WTC11 (cell line): ENCODE results near the gene ABCB1. TPM values are rescaled to one million over a fixed set of nuclear protein-coding genes. Genes with fewer than 3 reads are reported as not detected.

Source experiments
- ATAC-seq: fragments of 200-7000 bp; cut with Tn5 transposase; 2 replicates; pipeline ENCODE4 v1.10.0; 2021; ENCODE audit warnings: mild to moderate bottlenecking, moderate library complexity
- CTCF ChIA-PET: fragments of 300-600 bp; sonication (Branson Sonifier 250); formaldehyde crosslinking; loops from one replicate; lab custom pipeline; 2021; ENCODE audit warnings: antibody characterized with exemption; lab: Charles Lee
- POLR2A ChIA-PET: fragments of 350-600 bp; sonication (Branson Sonifier 250); formaldehyde crosslinking; loops from one replicate; lab custom pipeline; 2021; ENCODE audit warnings: antibody characterized with exemption; lab: Charles Lee
- DNase-seq: peaks from one replicate; pipeline ENCODE4 v3.0.0; 2021; ENCODE audit warnings: low spot score
- H3K27ac Mint-ChIP-seq: 2 replicates; pipeline ENCODE4 v1.8.0; 2021; ENCODE audit warnings: mixed read lengths
- H3K27me3 Mint-ChIP-seq: 2 replicates; pipeline ENCODE4 v1.8.0; 2021; ENCODE audit warnings: low read depth, mild to moderate bottlenecking, moderate library complexity, mixed read lengths
- H3K36me3 Mint-ChIP-seq: 2 replicates; pipeline ENCODE4 v1.8.0; 2021; ENCODE audit warnings: mixed read lengths
- H3K4me1 Mint-ChIP-seq: 2 replicates; pipeline ENCODE4 v1.8.0; 2022; ENCODE audit warnings: mixed read lengths
- H3K4me3 Mint-ChIP-seq: 2 replicates; pipeline ENCODE4 v1.8.0; 2021; ENCODE audit warnings: mild to moderate bottlenecking, moderate library complexity, mixed read lengths
- H3K9me3 Mint-ChIP-seq: 2 replicates; pipeline ENCODE4 v1.8.0; 2021; ENCODE audit warnings: mixed read lengths
- ETV6 ChIP-seq: sonication (generic); formaldehyde crosslinking; IDR thresholded peaks from 2 replicates; pipeline ENCODE4 v1.8.1; 2022; ENCODE audit warnings: mild to moderate bottlenecking, missing genetic modification reagents
- KAT7 ChIP-seq: sonication (generic); formaldehyde crosslinking; IDR thresholded peaks from 2 replicates; pipeline ENCODE4 v1.8.1; 2023; ENCODE audit warnings: missing genetic modification reagents, mild to moderate bottlenecking, borderline replicate concordance
- ZNF121 ChIP-seq: sonication (generic); formaldehyde crosslinking; IDR thresholded peaks from 2 replicates; pipeline ENCODE4 v1.8.0; 2023; ENCODE audit warnings: missing genetic modification reagents
- total RNA-seq: library from RNA; stranded (reverse); gene quantifications from 3 replicates; pipeline ENCODE4 v1.2.3, GENCODE V29; 2021
- TF ChIP-seq, protein P1 (sequence below): sonication (generic); formaldehyde crosslinking; IDR thresholded peaks from 2 replicates; pipeline ENCODE4 v1.8.1; 2023; ENCODE audit warnings: mild to moderate bottlenecking, moderate library complexity, missing genetic modification reagents
- TF ChIP-seq, protein P2 (sequence below): sonication (generic); formaldehyde crosslinking; conservative IDR thresholded peaks from 2 replicates; pipeline ENCODE4 v1.8.1; 2022; ENCODE audit warnings: mild to moderate bottlenecking, missing genetic modification reagents
- TF ChIP-seq, protein P3 (sequence below): fragments of 250-450 bp; sonication (Bioruptor Pico); IDR thresholded peaks from 2 replicates; pipeline ENCODE4 v2.1.2; 2022; ENCODE audit warnings: mild to moderate bottlenecking, moderate library complexity
- TF ChIP-seq, protein P4 (sequence below): sonication (generic); formaldehyde crosslinking; IDR thresholded peaks from 2 replicates; pipeline ENCODE4 v1.8.1; 2022; ENCODE audit warnings: missing genetic modification reagents, borderline replicate concordance
- TF ChIP-seq, protein P5 (sequence below): sonication (generic); formaldehyde crosslinking; conservative IDR thresholded peaks from 2 replicates; pipeline ENCODE4 v1.8.1; 2023; ENCODE audit warnings: mild to moderate bottlenecking, low read depth, missing genetic modification reagents, moderate library complexity

Gene ABCB1
- total RNA-seq, 1 experiment from 2014 or later = 0.94 TPM

DNA sequence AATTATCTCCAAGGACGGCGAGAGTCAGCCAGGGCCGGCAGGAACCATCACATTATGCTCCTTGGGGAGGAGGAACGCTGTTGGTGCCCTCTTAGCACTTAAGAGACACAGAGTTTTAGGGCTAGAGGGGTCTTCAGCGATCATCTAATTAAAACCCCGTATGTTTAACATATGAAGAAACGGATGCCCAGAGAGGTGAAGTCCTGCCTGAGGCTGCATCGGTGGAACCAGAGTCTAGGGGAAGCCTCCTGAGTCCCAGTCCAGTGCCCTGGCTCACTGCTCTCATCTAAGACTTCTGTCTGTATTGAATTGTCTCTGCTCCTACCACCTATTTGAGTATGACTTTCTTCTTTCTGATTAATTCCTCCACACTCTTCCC, 124.5 kb downstream of the ABCB1 start:
- no peak for DNase-seq
- TF ChIP-seq, protein P1, sequence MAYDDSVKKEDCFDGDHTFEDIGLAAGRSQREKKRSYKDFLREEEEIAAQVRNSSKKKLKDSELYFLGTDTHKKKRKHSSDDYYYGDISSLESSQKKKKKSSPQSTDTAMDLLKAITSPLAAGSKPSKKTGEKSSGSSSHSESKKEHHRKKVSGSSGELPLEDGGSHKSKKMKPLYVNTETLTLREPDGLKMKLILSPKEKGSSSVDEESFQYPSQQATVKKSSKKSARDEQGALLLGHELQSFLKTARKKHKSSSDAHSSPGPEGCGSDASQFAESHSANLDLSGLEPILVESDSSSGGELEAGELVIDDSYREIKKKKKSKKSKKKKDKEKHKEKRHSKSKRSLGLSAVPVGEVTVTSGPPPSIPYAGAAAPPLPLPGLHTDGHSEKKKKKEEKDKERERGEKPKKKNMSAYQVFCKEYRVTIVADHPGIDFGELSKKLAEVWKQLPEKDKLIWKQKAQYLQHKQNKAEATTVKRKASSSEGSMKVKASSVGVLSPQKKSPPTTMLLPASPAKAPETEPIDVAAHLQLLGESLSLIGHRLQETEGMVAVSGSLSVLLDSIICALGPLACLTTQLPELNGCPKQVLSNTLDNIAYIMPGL (CRISPR knock-in tag) = no peak
- TF ChIP-seq, protein P2, sequence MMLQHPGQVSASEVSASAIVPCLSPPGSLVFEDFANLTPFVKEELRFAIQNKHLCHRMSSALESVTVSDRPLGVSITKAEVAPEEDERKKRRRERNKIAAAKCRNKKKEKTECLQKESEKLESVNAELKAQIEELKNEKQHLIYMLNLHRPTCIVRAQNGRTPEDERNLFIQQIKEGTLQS (CRISPR knock-in tag) = no peak
- no peak for TF ChIP-seq ZNF121 (CRISPR knock-in tag)
- TF ChIP-seq, protein P3, sequence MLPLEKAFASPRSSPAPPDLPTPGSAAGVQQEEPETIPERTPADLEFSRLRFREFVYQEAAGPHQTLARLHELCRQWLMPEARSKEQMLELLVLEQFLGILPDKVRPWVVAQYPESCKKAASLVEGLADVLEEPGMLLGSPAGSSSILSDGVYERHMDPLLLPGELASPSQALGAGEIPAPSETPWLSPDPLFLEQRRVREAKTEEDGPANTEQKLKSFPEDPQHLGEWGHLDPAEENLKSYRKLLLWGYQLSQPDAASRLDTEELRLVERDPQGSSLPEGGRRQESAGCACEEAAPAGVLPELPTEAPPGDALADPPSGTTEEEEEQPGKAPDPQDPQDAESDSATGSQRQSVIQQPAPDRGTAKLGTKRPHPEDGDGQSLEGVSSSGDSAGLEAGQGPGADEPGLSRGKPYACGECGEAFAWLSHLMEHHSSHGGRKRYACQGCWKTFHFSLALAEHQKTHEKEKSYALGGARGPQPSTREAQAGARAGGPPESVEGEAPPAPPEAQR (CRISPR knock-in tag) = no peak
- TF ChIP-seq, all 79 proteins: peak for 0
- H3K4me3 Mint-ChIP-seq = peak overlapping the region; percentile 62
- H3K27ac Mint-ChIP-seq = no peak overlapping the region
- no peaks in the 10 kb centered on the region for H3K36me3 Mint-ChIP-seq
- H3K4me1 Mint-ChIP-seq = peaks cover 14% of the 10 kb centered on the region
- CTCF ChIA-PET = interaction anchor here (0.6 kb wide), 1 partner anchor 8 kb away, joined by 3 read pairs; no protein-coding TSS in a partner anchor
- ATAC-seq = peak; percentile 24; the same call in 1 of the 2 replicates
- peaks cover 34% of the 10 kb centered on the region for H3K27me3 Mint-ChIP-seq
- POLR2A ChIA-PET = no interaction called here
- no peaks in the 10 kb centered on the region for H3K9me3 Mint-ChIP-seq

DNA sequence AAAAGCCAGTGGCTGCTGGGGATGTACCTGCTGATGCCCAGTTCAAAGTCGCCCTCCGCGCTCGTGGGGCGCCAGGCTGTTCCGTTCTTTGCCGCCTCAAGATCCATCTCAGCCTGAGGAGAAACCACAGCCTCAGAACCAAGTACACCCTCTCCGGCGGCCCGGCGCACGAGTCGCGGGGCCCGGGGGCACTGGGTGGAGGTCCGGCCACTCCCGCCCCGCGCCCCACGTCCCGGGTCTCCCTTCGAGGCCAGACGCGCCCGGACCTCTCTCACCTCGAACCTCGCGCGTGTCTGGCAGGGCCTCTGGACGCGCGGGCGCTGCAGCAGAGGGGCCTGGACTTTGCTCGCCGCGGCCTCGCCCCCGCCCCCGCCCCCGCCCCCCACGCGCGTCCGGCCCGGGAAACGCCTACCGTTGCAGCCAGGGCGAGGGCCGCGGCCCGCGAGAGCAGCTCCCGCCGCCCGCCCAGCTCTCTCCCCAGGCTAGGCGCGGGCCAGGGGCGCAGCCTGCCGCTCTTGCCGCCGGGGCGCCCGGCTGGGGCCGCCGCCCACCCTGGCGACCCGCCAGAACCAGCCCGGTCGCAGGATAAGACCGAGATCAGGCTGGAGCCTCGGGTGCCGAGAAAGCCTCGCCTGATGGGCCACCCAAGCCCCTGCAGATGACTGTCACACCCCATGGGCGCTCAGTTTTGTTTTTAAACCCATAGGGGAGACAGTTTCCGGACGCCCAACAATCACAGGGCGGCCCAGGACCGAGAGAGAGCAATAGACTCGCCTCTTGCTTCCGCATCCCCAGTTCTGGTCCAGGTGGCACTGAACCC, 125.1 kb downstream of the ABCB1 start, which contains the start of gene ABCB4:
Gene ABCB4 (minus strand): TSS at position 322 of the 820 bp plus-strand sequence. CDS start 215 bp downstream, at position 107.
- H3K9me3 Mint-ChIP-seq = no peaks in the 10 kb centered on the region
- peak; percentile 59; the same call in 1 of the 2 replicates for TF ChIP-seq KAT7
- TF ChIP-seq, protein P4, sequence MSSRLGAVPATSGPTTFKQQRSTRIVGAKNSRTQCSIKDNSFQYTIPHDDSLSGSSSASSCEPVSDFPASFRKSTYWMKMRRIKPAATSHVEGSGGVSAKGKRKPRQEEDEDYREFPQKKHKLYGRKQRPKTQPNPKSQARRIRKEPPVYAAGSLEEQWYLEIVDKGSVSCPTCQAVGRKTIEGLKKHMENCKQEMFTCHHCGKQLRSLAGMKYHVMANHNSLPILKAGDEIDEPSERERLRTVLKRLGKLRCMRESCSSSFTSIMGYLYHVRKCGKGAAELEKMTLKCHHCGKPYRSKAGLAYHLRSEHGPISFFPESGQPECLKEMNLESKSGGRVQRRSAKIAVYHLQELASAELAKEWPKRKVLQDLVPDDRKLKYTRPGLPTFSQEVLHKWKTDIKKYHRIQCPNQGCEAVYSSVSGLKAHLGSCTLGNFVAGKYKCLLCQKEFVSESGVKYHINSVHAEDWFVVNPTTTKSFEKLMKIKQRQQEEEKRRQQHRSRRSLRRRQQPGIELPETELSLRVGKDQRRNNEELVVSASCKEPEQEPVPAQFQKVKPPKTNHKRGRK (CRISPR knock-in tag) = no peak
- TF ChIP-seq, all 79 proteins: peak for 1
- peaks cover 34% of the 10 kb centered on the region for H3K27me3 Mint-ChIP-seq
- peak; percentile 15 for DNase-seq
- no peak within 1 kb of the TSS for H3K27ac Mint-ChIP-seq
- POLR2A ChIA-PET = no interaction called here
- no peaks in the 10 kb centered on the region; the same call in 1 of the 2 replicates for H3K36me3 Mint-ChIP-seq
- H3K4me3 Mint-ChIP-seq = peak within 1 kb of the TSS; percentile 70
- peak; percentile 72 for ATAC-seq
- peaks cover 14% of the 10 kb centered on the region for H3K4me1 Mint-ChIP-seq
- CTCF ChIA-PET = interaction anchor here (0.6 kb wide), 2 partner anchors 9 to 163 kb away, joined by 3 read pairs; no protein-coding TSS in a partner anchor

DNA sequence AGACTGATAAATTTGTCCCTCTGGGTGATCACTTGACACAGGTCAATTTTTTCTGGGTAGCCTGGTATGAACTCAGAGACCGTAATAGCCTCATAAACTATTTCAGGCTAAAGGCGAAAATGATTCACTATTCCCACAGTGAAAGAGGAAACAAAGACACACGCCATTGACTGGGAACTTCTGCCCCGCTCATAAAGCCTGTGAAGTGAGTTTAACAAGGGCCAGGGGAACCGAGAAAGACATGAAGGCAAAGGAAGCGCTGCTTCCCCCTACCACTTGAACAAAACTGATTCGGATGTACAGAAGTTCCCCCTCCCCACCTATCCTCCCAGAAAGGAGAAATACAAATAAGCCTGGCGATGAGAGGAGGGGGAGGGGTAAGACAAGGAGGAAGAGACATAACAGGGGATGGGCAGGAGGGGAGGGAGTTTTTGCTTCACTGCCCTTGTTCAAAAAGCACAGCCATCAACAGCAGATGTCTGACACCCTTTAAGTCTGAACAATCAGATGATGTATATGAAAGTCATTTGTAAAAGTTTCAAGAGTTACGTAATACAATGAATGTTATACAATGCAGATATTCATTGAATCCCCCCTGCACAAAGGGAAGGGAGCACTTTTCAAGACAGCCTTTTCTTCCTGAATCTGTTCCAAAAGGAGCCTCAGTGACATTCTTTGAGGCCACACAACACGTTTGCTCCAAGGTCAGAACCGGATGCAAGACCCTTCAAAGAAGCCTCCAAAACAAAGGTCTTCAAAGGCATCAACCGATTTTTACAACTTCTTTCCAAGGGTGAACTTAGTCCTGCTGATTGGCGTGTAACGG, 125.9 kb downstream of the ABCB1 start:
- CTCF ChIA-PET = interaction anchor here (0.6 to 1.0 kb wide), 2 partner anchors 10 to 162 kb away, joined by 3 read pairs; no protein-coding TSS in a partner anchor
- ATAC-seq (peak; percentile 16), DNase-seq (no peak)
- Mint-ChIP-seq H3K36me3 (peaks cover 5% of the 10 kb centered on the region; the same call in 1 of the 2 replicates), H3K27ac (no peak overlapping the region), H3K4me3 (peak overlapping the region; percentile 70), H3K9me3 (no peaks in the 10 kb centered on the region), H3K27me3 (peaks cover 34% of the 10 kb centered on the region), H3K4me1 (peaks cover 14% of the 10 kb centered on the region)
- TF ChIP-seq ETV6 (CRISPR knock-in tag) = 0 out of 2 replicates have a peak, but pooled peaks have one; percentile 49
- TF ChIP-seq, protein P5, sequence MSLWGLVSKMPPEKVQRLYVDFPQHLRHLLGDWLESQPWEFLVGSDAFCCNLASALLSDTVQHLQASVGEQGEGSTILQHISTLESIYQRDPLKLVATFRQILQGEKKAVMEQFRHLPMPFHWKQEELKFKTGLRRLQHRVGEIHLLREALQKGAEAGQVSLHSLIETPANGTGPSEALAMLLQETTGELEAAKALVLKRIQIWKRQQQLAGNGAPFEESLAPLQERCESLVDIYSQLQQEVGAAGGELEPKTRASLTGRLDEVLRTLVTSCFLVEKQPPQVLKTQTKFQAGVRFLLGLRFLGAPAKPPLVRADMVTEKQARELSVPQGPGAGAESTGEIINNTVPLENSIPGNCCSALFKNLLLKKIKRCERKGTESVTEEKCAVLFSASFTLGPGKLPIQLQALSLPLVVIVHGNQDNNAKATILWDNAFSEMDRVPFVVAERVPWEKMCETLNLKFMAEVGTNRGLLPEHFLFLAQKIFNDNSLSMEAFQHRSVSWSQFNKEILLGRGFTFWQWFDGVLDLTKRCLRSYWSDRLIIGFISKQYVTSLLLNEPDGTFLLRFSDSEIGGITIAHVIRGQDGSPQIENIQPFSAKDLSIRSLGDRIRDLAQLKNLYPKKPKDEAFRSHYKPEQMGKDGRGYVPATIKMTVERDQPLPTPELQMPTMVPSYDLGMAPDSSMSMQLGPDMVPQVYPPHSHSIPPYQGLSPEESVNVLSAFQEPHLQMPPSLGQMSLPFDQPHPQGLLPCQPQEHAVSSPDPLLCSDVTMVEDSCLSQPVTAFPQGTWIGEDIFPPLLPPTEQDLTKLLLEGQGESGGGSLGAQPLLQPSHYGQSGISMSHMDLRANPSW (CRISPR knock-in tag) = no peak
- POLR2A ChIA-PET = no interaction called here
